ENCODE results near the gene ERICH2.
"Not testable (repeated sequence)": the region's sequence is repeated elsewhere in the genome, so short reads cannot be mapped to it uniquely, and the experiment has no call there.

Gene ERICH2

DNA sequence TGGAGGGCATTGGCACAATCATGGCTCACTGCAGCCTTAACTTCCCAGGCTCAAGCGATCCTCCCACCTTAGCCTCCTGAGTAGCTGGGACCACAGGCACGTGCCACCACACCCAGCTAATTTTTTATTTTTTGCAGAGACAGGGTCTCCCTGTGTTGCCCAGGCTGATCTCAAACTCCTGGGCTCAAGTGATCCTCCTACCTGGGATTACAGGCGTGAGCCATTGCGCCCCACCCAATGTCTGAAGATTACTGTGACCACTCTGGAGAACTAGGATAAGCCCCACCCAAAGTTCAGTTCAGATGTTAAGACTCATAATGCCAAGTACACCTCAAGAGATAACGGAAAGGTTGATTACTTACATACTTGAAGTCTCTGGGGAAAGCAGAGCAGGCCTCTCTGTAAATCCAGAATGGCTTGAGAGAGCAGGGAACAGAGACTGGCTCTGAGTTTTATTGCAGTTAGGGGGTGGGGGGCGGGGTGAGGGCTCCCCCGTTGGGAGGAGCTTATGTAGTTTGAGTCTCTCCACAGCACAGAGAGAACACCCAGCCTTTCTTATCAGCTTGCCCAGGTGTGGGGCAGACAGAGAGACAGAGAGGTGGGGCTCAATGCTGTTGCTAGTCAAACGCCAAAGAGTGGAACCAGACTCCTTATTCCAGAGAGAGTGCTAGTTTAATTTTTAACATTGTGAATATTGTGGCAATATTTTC, 26.5 kb upstream of the ERICH2 start:
- Mint-ChIP-seq H3K36me3 (no peaks in the 10 kb centered on the region), H3K9me3 (no peaks in the 10 kb centered on the region), H3K27me3 (peaks cover 11% of the 10 kb centered on the region), H3K4me1 (no peaks in the 10 kb centered on the region), H3K4me3 (no peak overlapping the region), H3K27ac (no peak overlapping the region)
- DNase-seq (ENCODE audit: low spot score in 2 of 2), result no peak
- ATAC-seq (ENCODE audit: low read depth), result no peak

DNA sequence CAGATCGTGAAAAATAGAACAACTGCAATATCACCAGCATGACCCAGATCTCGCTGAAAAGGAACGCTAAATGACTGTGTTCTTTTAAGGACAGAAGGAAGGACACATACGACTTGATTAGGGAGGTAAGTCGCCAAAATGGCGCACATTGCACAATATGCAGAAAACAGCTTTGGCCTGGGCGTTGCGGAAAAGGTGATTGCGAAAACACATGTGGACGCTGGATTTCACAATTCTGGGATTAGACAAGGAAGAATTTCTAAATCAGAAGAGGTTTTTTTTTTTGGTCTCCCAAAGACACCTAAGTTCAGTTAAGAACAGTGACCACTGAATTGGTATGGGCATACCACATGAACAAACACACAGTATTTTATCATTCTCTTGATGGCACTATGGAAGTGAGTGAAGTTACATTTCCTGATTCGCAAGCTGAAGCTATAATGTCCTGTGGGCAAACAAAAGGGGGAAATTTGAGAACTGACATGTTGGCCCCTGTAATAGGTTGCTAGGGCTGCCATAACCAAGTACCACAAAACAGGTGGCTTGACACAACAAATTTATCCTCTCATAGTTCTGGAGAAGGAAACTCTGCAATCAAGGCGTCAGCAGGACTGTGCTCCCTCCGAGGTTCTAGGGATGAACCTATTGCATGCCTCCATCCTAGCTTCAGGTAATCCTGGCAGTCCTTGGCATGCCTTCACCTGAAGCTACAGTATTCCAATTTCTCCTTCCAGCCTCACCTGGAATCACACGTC, 25.8 kb upstream of the ERICH2 start:
- H3K27ac Mint-ChIP-seq, result no peak overlapping the region
- ATAC-seq (ENCODE audit: low read depth) (no peak), DNase-seq (ENCODE audit: low spot score in 2 of 2) (no peak)
- peaks cover 11% of the 10 kb centered on the region for H3K27me3 Mint-ChIP-seq
- no peaks in the 10 kb centered on the region for H3K9me3 Mint-ChIP-seq
- H3K4me1 Mint-ChIP-seq, result no peaks in the 10 kb centered on the region
- no peaks in the 10 kb centered on the region for H3K36me3 Mint-ChIP-seq
- H3K4me3 Mint-ChIP-seq, result no peak overlapping the region

DNA sequence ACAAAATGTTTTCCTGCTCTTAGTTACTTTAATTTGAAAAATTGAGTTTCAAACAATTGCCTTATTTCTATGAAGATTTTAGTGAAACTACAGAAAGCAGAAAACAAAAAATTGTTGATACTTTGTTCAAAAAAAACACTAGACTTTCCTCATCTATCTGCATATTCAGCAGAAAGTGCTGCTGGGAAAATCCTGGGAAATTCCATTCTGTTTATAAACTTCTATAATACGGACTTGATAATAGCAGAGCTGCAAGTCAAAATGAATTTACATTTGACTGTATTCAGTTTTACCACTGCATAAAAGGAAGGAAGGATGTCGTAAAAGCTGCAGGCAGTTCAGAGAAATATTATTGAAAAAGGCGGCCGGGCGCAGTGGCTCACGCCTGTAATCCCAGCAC, 24.9 kb upstream of the ERICH2 start:
- H3K27me3 Mint-ChIP-seq, result peaks cover 13% of the 10 kb centered on the region
- no peaks in the 10 kb centered on the region for H3K4me1 Mint-ChIP-seq
- no peak for ATAC-seq (ENCODE audit: low read depth)
- no peak overlapping the region for H3K4me3 Mint-ChIP-seq
- H3K27ac Mint-ChIP-seq, result no peak overlapping the region
- no peaks in the 10 kb centered on the region for H3K9me3 Mint-ChIP-seq
- DNase-seq (ENCODE audit: low spot score in 2 of 2), result no peak
- no peaks in the 10 kb centered on the region for H3K36me3 Mint-ChIP-seq

DNA sequence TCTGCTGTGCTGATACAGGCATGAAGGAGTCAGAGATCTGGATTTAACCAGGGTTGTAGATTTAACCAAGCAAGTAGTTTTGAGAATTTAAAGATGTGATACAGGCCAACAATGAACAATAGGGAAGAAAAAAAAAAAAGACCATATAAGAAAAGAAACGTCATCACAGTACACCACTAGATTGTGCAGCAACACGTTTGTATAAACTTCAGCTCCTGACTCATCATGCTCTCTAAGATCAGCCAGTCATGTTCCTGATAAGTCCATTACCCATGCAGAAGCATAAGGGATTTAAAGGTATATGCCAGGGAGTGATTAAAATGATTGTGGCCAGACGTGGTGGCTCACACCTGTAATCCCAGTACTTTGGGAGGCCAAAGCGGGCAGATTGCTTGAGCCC, 22.3 kb upstream of the ERICH2 start:
- DNase-seq (ENCODE audit: low spot score in 2 of 2) (no peak), ATAC-seq (ENCODE audit: low read depth) (no peak)
- no peaks in the 10 kb centered on the region for H3K9me3 Mint-ChIP-seq
- no peak overlapping the region for H3K4me3 Mint-ChIP-seq
- H3K27ac Mint-ChIP-seq, result no peak overlapping the region
- no peaks in the 10 kb centered on the region for H3K4me1 Mint-ChIP-seq
- peaks cover 15% of the 10 kb centered on the region for H3K27me3 Mint-ChIP-seq
- no peaks in the 10 kb centered on the region for H3K36me3 Mint-ChIP-seq

DNA sequence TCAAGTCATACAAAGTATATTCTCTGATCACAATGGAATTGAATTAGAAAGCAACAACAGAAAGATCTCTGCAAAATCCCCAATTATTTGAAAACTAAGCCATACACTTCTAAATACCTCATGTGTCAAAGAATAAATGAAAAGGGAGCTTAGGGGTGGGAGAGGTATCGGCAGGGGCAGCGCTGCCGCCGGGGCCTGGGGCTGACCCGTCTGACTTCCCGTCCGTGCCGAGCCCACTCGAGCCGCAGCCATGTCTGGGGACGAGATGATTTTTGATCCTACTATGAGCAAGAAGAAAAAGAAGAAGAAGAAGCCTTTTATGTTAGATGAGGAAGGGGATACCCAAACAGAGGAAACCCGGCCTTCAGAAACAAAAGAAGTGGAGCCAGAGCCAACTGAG, 18.6 kb upstream of the ERICH2 start:
- H3K4me3 Mint-ChIP-seq; H3K36me3 Mint-ChIP-seq; ATAC-seq (ENCODE audit: low read depth); H3K27ac Mint-ChIP-seq; H3K9me3 Mint-ChIP-seq; DNase-seq (ENCODE audit: low spot score in 2 of 2); H3K4me1 Mint-ChIP-seq: not testable (repeated sequence)
- peaks cover 13% of the 10 kb centered on the region for H3K27me3 Mint-ChIP-seq

DNA sequence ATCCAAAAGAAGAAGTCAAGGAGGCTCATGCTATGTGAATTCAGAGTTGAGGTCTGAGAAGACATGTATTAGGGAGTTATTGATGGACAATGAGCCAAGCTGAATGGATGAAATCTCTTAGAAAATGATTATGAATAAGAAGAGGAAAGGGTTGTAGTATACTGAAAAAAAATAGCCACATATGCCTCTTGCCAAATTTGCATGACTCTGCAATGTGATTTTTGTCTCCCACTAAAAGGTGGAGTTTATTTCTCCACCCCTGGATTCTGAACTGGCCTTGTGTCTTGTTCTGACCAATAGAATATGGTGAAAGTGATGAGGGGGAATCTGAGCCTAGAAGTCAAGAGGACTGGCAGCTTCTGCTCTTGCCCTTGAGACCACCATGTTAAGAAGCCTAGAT, 8.6 kb upstream of the ERICH2 start:
- Mint-ChIP-seq H3K27me3 (peaks cover 9% of the 10 kb centered on the region), H3K36me3 (no peaks in the 10 kb centered on the region), H3K27ac (no peak overlapping the region), H3K4me1 (no peaks in the 10 kb centered on the region), H3K9me3 (no peaks in the 10 kb centered on the region), H3K4me3 (no peak overlapping the region)
- DNase-seq (ENCODE audit: low spot score in 2 of 2), result no peak
- ATAC-seq (ENCODE audit: low read depth), result no peak

DNA sequence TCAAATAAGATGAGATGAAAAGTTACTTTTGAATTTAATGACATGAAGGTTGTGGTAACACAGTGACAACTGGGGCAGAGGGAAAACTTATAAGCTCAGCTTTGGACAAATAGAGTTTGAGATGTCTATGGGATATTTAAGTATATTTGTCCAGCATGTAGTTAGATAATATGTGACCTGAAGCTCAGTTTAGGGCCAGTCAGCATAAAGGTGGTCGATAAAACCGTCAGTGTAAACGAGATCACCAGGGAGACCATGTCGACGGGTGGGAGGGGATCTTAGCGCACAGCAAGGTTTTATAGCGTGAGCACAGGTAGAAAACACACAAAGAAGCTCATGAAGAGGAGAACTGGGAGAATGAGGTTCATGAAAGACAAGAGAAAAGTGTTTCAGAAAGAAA, 7.4 kb upstream of the ERICH2 start:
- no peak overlapping the region for H3K4me3 Mint-ChIP-seq
- no peaks in the 10 kb centered on the region for H3K4me1 Mint-ChIP-seq
- DNase-seq (ENCODE audit: low spot score in 2 of 2) (no peak), ATAC-seq (ENCODE audit: low read depth) (no peak)
- no peaks in the 10 kb centered on the region for H3K36me3 Mint-ChIP-seq
- no peak overlapping the region for H3K27ac Mint-ChIP-seq
- H3K9me3 Mint-ChIP-seq, result no peaks in the 10 kb centered on the region
- peaks cover 9% of the 10 kb centered on the region for H3K27me3 Mint-ChIP-seq

DNA sequence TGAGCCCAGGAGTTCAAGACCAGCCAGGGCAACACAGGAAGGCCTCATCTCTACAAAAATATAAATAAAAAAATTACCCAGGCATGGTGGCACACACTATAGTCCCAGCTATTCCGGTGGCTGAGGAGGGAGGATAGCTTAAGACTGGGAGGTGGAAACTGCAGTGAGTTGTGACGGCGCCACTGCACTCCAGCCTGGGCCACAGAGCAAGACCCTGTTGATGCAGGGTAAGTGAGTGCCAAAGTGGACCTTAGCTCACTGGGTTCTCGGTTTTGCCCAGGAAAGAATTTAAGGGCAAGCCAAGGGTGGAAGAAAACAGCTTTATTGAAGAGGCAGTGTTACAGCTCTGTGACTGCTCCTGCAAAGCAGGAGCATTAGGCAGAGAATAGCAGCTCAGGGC, 6.9 kb upstream of the ERICH2 start:
- no peaks in the 10 kb centered on the region for H3K36me3 Mint-ChIP-seq
- H3K4me1 Mint-ChIP-seq, result no peaks in the 10 kb centered on the region
- no peak overlapping the region for H3K27ac Mint-ChIP-seq
- DNase-seq (ENCODE audit: low spot score in 2 of 2) (no peak), ATAC-seq (ENCODE audit: low read depth) (no peak)
- no peak overlapping the region for H3K4me3 Mint-ChIP-seq
- H3K9me3 Mint-ChIP-seq, result no peaks in the 10 kb centered on the region
- peaks cover 9% of the 10 kb centered on the region for H3K27me3 Mint-ChIP-seq

DNA sequence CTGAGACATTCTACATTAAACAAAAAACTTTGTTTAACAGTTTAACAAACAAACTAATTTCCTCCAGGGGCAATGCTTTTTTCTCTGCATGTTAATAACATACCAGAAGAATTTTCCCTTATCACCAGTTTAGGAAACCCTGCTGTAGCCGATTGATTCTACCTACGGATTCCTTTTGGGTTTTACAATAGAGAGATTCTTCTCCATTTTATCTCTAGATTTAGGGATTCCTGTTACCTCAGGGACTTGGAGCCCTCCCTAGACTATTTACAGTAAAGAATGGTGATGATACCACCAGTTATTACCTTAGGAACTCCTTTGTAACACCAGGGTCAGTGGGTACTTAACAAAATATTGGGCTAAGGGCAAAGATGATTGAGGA, 5.3 kb upstream of the ERICH2 start:
- no peak overlapping the region for H3K4me3 Mint-ChIP-seq
- no peaks in the 10 kb centered on the region for H3K36me3 Mint-ChIP-seq
- no peak for DNase-seq (ENCODE audit: low spot score in 2 of 2)
- no peaks in the 10 kb centered on the region for H3K4me1 Mint-ChIP-seq
- no peak overlapping the region for H3K27ac Mint-ChIP-seq
- peaks cover 9% of the 10 kb centered on the region for H3K27me3 Mint-ChIP-seq
- no peak for ATAC-seq (ENCODE audit: low read depth)
- H3K9me3 Mint-ChIP-seq, result no peaks in the 10 kb centered on the region

DNA sequence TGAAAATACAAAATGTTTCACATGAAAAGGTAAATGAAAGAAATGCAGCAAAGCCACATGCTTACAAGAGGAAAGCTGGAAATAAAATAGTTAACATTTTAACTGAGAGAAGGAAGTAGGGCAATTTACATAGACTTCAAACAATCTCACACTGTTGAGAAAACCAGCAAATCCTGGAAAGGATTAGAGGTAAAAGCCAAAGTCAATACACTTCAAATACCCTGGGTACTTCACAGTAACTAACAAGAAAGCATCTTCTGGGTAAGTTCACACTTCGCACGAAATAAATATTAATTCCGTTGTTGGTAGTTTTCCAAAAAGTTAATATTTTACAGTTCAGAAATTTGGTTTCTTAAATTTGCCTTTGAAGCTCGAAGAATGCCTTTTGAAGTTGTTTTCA, 3.5 kb upstream of the ERICH2 start:
- Mint-ChIP-seq H3K27ac (no peak overlapping the region), H3K27me3 (peaks cover 9% of the 10 kb centered on the region), H3K9me3 (no peaks in the 10 kb centered on the region), H3K36me3 (no peaks in the 10 kb centered on the region), H3K4me1 (peaks cover 10% of the 10 kb centered on the region), H3K4me3 (no peak overlapping the region)
- ATAC-seq (ENCODE audit: low read depth) (no peak), DNase-seq (ENCODE audit: low spot score in 2 of 2) (no peak)

DNA sequence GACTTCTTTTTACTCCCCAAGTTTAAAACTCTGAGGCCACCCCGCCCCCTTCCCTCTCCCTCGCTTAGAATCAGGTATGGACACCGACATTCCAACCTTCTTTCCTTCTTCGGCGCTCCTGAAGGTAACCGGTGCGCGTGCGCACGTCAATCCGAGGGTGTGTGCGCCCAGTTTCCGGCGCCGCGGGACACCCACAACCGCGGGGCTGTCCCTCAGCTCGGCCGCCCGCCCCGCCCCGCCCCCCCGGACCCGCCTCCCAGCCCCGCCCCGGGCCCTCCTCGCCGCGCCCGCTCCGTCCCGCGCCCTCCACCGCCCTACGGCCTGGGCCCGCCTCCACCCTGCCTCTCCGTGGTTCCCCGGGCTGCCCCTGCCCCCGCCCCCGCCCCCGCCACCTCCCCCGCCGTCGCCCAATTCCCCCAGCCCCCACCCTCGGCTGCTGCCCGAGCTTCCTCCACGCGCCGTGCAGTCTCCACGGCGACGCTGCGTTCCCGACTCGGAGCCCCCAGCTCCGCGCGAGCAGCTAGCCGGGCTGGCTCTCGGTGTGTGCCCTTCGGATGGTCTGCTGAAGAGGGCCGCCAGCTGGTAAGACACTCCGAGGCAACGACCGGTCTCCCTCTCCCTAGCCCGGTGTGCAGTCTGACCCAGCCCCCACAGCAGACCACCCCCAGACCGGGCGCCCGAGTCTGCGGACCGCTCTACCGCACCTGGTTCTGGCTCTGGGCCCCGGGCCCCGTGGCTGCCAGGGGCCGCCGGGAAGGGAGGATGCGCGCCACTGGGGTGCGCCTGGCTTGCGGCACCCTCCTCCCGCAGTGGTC, 635 bp downstream of the ERICH2 start:
- H3K4me3 Mint-ChIP-seq, result peak overlapping the region; percentile 88
- DNase-seq (ENCODE audit: low spot score in 2 of 2) (peak; percentile 37), ATAC-seq (ENCODE audit: low read depth) (peak; percentile 80)
- peaks cover 10% of the 10 kb centered on the region for H3K4me1 Mint-ChIP-seq
- H3K27ac Mint-ChIP-seq, result peak overlapping the region; percentile 67
- H3K9me3 Mint-ChIP-seq, result no peaks in the 10 kb centered on the region
- no peaks in the 10 kb centered on the region for H3K36me3 Mint-ChIP-seq
- peaks cover 1% of the 10 kb centered on the region for H3K27me3 Mint-ChIP-seq

DNA sequence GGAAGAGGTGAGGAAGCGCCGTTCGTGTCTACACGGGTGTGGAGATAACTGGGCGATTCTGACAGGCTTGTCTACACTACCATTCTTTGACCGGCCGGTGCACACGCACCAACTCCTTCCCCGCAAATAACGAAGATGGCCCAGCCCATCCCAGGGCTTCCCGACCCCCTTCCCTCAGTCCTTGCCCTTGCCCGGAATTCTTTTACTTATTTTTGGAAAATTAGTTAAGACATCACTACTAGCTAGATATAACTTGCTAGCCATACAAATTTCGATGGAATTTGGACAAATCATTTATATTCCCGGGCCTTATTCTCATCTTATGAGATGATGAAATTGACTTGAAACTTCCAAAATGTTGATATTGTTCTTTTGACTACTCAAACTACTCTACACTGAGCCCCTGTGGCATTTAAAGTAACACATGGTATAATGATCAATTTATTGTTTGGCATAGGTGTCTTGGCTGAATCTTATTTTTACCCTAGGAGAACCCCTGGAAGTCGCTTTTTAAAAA, 1.3 kb downstream of the ERICH2 start:
- Mint-ChIP-seq H3K9me3 (no peaks in the 10 kb centered on the region), H3K27me3 (peaks cover 1% of the 10 kb centered on the region), H3K36me3 (no peaks in the 10 kb centered on the region), H3K27ac (peak overlapping the region; percentile 67), H3K4me1 (peaks cover 10% of the 10 kb centered on the region), H3K4me3 (peak overlapping the region; percentile 88)
- ATAC-seq (ENCODE audit: low read depth) (no peak), DNase-seq (ENCODE audit: low spot score in 2 of 2) (no peak)

DNA sequence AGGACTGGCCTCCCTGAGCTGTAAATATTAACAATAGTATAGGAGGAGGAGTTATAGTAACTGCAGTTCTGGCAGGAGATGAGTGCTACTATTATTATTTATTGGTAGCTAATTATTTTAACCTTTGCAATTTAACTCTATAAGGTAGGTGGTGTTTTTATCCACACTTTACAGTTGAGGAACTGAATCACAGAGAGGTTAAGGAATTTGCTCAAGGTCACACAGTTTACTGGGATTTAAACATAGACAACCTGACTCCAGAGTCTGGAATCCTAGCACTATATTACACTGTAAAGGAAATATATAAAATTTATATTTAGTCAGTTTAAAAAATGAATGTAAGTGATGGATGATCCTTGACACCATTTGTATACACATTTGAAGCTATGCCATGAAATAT, 2.1 kb downstream of the ERICH2 start:
- Mint-ChIP-seq H3K9me3 (no peaks in the 10 kb centered on the region), H3K36me3 (no peaks in the 10 kb centered on the region), H3K27ac (no peak overlapping the region), H3K4me3 (no peak overlapping the region), H3K4me1 (peaks cover 10% of the 10 kb centered on the region), H3K27me3 (peaks cover 1% of the 10 kb centered on the region)
- DNase-seq (ENCODE audit: low spot score in 2 of 2), result no peak
- ATAC-seq (ENCODE audit: low read depth), result no peak

DNA sequence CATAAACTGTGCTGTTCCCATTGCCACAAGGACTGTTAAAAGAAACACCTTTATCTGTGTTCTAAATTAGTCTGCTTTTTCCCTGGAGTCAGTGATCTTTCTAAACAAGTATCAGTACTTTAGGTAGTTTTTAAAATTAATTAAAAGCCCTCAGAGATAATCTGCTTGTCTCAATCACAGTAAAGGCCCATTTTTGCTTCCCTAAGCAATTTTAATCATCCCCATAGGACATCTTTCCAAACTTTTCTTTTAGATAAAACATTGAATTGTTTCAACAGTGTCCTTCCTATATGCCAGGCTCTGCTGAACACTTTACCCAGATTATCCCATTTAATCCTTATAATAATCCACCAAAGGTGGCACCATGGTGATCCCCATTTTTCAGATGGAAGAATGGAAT, 3.9 kb downstream of the ERICH2 start:
- peaks cover 1% of the 10 kb centered on the region for H3K27me3 Mint-ChIP-seq
- DNase-seq (ENCODE audit: low spot score in 2 of 2) (no peak), ATAC-seq (ENCODE audit: low read depth) (no peak)
- peaks cover 10% of the 10 kb centered on the region for H3K4me1 Mint-ChIP-seq
- H3K36me3 Mint-ChIP-seq, result no peaks in the 10 kb centered on the region
- H3K4me3 Mint-ChIP-seq, result no peak overlapping the region
- H3K9me3 Mint-ChIP-seq, result no peaks in the 10 kb centered on the region
- H3K27ac Mint-ChIP-seq, result no peak overlapping the region

All from memory B cell (primary cell).